NOMO-1 treated with DMSO at 0.1 percent for 48 hours (cell line): ENCODE data around the gene KIFC3.
A peak's percentile ranks its signal among the peaks of the same experiment; 100 is the strongest.
"Not testable (repeated sequence)": the region's sequence is repeated elsewhere in the genome, so short reads cannot be mapped to it uniquely, and the experiment has no call there.

Experiments
- DNase-seq: peaks from one replicate; lab custom pipeline; 2025; ENCODE audit not compliant: unreplicated experiment; lab: John Stamatoyannopoulos, UW

Gene KIFC3, protein sequence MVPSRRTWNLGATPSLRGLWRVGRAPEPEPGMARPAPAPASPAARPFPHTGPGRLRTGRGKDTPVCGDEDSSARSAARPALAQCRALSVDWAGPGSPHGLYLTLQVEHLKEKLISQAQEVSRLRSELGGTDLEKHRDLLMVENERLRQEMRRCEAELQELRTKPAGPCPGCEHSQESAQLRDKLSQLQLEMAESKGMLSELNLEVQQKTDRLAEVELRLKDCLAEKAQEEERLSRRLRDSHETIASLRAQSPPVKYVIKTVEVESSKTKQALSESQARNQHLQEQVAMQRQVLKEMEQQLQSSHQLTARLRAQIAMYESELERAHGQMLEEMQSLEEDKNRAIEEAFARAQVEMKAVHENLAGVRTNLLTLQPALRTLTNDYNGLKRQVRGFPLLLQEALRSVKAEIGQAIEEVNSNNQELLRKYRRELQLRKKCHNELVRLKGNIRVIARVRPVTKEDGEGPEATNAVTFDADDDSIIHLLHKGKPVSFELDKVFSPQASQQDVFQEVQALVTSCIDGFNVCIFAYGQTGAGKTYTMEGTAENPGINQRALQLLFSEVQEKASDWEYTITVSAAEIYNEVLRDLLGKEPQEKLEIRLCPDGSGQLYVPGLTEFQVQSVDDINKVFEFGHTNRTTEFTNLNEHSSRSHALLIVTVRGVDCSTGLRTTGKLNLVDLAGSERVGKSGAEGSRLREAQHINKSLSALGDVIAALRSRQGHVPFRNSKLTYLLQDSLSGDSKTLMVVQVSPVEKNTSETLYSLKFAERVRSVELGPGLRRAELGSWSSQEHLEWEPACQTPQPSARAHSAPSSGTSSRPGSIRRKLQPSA

GRCh38 chr16:57802341-57803133, at the start of gene KIFC3:
TSS of gene KIFC3 (minus strand) at chr16:57802491. CDS start at chr16:57798243, 4,248 bp downstream.
- DNase-seq, result peak; percentile 34

DNA sequence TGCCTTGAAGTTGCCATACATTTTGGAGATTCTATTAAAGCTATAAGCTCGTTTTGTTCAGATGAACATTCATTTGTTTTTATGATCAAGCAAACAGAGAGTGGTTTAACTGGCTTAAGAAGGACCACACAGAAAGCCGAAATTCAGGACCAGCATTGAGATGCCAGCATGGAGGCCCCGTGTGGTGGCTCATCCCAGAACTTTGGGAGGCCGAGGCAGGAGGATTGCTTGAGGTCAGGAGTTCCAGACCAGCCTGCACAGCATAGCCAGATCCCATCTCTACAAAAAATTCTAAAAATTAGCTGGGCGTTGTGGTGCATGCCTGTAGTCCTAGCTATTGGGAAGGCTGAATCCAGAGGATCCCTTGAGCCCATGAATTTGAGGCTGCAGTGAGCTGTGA, 45.9 kb upstream of the KIFC3 start:
- no peak for DNase-seq

GRCh38 chr16:57846931-57847330, 44.6 kb upstream of the KIFC3 start:
- DNase-seq, result not testable (repeated sequence)

- no peak for DNase-seq
These were observed 43.9 kb upstream of the KIFC3 start for GRCh38 chr16:57846078-57846697.

GRCh38 chr16:57845115-57845514, 42.8 kb upstream of the KIFC3 start:
- no peak for DNase-seq

DNA sequence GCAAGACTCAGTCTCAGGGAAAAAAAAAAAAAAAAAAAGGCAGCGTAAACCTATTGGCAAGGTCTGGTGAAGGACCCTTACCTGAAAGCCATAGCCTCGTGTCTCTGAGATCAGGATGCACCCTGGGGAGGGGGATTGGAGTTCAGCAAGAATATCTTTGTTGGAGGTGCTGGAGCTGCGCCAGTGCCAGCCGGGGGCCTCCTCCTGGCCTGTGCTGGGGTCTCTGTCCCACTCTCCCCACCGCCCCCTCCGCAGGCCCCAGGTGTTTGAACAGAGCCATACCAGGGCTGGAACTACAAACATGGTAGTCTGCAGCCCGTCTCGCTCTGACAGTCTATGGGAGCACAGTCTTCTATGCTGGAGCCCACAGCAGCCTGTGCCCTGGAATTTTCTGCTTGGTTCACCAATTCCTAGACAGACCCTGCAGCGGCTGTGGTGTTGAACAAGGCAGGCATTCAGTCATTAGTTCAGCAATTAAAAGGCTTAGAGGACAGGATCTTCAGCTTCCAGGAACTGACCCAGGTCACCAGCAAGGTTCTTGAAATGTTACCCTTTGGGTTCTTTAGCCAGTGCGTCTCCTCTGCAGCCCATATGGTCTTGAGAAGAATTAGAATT, 42.2 kb upstream of the KIFC3 start:
- DNase-seq, result no peak

- no peak for DNase-seq
These were observed 41.1 kb upstream of the KIFC3 start for GRCh38 chr16:57843400-57843799.

DNA sequence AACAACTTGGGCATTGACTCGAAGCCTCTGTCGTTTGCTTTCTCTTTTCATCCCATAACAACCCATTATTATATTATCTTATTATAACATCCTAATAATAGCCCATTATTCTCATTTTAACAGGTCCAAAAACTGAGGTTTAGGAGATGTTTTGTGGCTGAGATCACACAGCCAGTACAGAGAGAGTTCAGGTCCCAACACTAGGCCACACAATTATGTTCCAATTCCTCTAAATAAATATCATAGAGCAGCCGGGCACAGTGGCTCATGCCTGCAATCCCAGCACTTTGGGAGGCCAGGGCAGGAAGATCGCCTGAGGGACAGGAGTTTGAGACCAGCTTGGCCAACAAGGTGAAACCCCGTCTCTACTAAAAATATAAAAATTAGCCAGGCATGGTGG, 40.3 kb upstream of the KIFC3 start:
- DNase-seq, result no peak

GRCh38 chr16:57840833-57841232, 38.5 kb upstream of the KIFC3 start:
- DNase-seq, result no peak

GRCh38 chr16:57838161-57838560, 35.9 kb upstream of the KIFC3 start:
- no peak for DNase-seq

- DNase-seq, result no peak
These were observed 35.2 kb upstream of the KIFC3 start for GRCh38 chr16:57837305-57838125.

DNA sequence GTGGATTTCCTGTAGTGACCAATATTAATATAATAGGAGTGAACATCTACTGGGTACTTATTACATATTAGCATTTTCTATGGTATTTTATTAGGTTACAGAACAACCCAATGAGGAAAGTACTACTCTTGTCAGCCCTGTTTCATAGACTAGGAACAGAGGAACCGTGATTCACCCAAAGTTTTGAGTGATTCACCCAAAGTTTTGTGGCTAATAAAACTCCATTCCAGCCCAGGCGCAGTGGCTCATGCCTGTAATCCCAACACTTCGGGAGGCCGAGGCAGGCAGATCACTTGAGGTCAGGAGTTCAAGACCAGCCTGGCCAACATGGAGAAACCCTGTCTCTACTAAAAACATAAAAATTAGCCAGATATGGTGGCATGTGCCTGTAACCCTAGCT, 33.1 kb upstream of the KIFC3 start:
- DNase-seq, result not testable (repeated sequence)

- DNase-seq, result no peak
These were observed 32.6 kb upstream of the KIFC3 start for GRCh38 chr16:57834936-57835335.

DNA sequence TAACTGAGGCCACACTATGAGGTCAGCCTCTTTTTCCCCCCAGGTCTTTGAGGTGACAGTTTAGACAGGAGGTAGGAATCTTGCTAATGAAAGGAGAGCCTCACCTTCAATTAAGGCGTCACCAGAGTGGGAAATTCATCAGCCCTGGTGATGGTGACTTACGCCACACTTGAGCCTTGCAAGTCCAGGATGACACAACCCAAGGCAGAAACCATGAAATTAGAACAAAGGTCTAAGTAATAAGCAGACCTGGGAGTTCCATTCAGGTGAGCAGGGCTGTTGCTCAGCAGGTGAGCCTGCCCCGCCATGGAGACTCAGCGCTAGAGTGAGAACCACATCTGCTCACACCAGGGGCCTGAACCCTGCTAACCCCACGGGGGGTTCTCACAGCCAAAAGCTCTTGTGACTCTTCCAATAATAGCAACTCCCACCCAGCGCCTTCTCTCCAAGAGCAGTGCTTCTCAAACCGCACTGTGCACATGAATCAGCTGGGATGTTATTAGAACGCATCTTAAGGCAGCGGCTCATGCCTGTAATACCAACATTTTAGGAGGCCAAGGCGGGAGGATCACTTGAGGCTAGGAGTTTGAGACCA, 28.7 kb upstream of the KIFC3 start:
- DNase-seq, result no peak

DNA sequence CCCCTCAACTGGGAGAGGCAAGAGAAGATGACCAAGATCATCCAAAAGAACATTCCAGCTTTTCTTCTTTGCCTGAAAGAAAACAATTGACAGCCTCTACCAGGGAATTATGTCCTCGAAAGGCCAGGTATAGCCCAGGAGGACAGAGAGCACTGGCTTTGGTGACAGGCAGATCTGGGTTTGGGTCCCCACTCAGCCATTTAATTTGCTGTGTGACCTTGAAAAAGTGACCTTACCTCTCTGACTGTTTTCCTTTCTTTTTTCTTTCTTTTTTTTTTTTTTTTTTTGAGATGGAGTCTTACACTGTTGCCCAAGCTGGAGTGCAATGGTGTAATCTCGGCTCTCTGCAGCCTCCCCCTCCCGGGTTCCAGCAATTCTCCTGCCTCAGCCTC, 27.7 kb upstream of the KIFC3 start:
- no peak for DNase-seq

GRCh38 chr16:57828272-57829161, 26.2 kb upstream of the KIFC3 start:
- DNase-seq, result no peak

DNA sequence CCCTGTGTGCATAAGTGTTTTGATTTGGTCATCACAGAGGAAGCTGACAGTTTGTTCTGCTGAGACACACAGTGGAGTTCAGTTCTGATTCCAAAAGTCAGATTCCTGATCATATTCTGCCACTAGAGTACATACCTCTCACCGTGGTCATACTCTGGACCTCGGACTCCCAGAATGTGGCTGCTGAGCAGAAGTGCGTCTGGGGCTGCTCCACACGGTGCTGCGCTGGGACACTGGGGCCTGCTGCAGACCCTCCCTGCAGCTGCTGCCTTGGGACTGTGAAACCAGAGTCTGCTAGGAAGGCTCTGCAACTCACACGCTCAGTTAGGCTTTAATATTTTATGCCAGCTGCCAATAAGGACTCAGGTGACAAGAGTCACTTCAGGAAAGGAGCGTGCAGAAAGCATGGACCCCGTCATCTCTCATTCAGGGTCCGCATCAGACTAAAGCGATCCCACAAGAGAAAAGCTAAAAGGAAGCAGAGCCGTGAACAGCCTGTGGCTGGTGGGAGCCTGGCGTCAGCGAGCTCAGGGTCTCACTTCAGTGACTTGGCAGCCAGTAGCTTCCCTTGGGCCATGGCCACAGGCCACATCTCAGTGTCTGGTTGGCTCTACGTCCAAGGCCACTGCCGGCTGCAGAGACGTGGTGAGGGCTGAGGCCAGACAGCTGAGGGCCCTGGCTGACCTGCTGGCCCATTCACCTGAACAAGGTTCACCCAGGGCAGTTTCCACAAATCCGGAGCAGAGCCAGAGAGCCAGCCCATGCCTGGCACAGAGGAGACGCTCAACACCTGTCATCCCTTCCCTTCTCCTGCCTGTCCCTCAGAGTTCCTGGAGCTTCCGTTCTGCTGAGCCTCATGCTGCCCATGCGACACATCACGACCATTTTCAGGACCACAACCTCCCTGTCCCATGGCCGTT, 24.7 kb upstream of the KIFC3 start:
- no peak for DNase-seq
